Activated naive CD8-positive, alpha-beta T cell treated with anti-CD3 and anti-CD28 coated beads, Interleukin-2, amount 10 ng/mL, durations not matched to agents 7 days and 5 days (primary cell): Measurements from ENCODE around the gene CCDC70. TPM values are rescaled to one million over a fixed set of nuclear protein-coding genes. Genes with fewer than 3 reads are reported as not detected.

ENCODE experiments used
- ATAC-seq: fragments of 150-1000 bp; cut with Tn5 transposase; one replicate; pipeline ENCODE4 v1.10.0; 2021; ENCODE audit warnings: low read depth, moderate library complexity
- POLR2A ChIA-PET: fragments of 350-600 bp; sonication (Branson Sonifier 250); formaldehyde crosslinking; loops from one replicate; lab custom pipeline; 2021; ENCODE audit warnings: antibody characterized with exemption; lab: Charles Lee
- DNase-seq: peaks from one replicate; pipeline ENCODE4 v3.0.0; 2021
- H3K27ac Mint-ChIP-seq: one replicate; pipeline ENCODE4 v1.8.0; 2022; ENCODE audit warnings: mild to moderate bottlenecking, mixed read lengths
- H3K27me3 Mint-ChIP-seq: one replicate; pipeline ENCODE4 v1.8.0; 2022; ENCODE audit warnings: mild to moderate bottlenecking, moderate library complexity, mixed read lengths
- H3K36me3 Mint-ChIP-seq: one replicate; pipeline ENCODE4 v1.8.0; 2021; ENCODE audit warnings: mild to moderate bottlenecking, mixed read lengths
- H3K4me1 Mint-ChIP-seq: one replicate; pipeline ENCODE4 v1.8.0; 2021; ENCODE audit warnings: mixed read lengths
- H3K4me3 Mint-ChIP-seq: one replicate; pipeline ENCODE4 v1.8.0; 2022; ENCODE audit warnings: mild to moderate bottlenecking, moderate library complexity, mixed read lengths
- H3K9me3 Mint-ChIP-seq: one replicate; pipeline ENCODE4 v1.8.0; 2021; ENCODE audit warnings: mixed read lengths
- total RNA-seq, 2 experiments: library from RNA; stranded (reverse); gene quantifications; one replicate each; pipeline ENCODE4 v1.2.3, GENCODE V29; 2021

Gene CCDC70
- total RNA-seq, 2 experiments from 2014 or later = not detected

GRCh38 chr13:51881296-51881695 is 19.5 kb downstream of the CCDC70 start:
- POLR2A ChIA-PET = no interaction called here
- Mint-ChIP-seq H3K36me3 (peaks cover 1% of the 10 kb centered on the region), H3K4me1 (peaks cover 2% of the 10 kb centered on the region), H3K4me3 (no peak overlapping the region), H3K27me3 (peaks cover 15% of the 10 kb centered on the region), H3K9me3 (peaks cover 5% of the 10 kb centered on the region), H3K27ac (no peak overlapping the region)
- no peak for ATAC-seq
- no peak for DNase-seq

GRCh38 chr13:51882570-51883225 is 20.9 kb downstream of the CCDC70 start:
- DNase-seq = no peak
- Mint-ChIP-seq H3K4me1 (peaks cover 2% of the 10 kb centered on the region), H3K9me3 (peaks cover 5% of the 10 kb centered on the region), H3K4me3 (no peak overlapping the region), H3K27ac (no peak overlapping the region), H3K27me3 (peaks cover 12% of the 10 kb centered on the region), H3K36me3 (peaks cover 1% of the 10 kb centered on the region)
- POLR2A ChIA-PET = no interaction called here
- ATAC-seq = no peak

GRCh38 chr13:51883226-51883600 is 21.4 kb downstream of the CCDC70 start:
- Mint-ChIP-seq H3K36me3 (peaks cover 1% of the 10 kb centered on the region), H3K27me3 (peaks cover 9% of the 10 kb centered on the region), H3K27ac (no peak overlapping the region), H3K4me1 (peaks cover 2% of the 10 kb centered on the region), H3K4me3 (no peak overlapping the region), H3K9me3 (peaks cover 5% of the 10 kb centered on the region)
- POLR2A ChIA-PET = interaction anchor here (0.5 kb wide), 1 partner anchor 599 kb away, joined by 4 read pairs; no protein-coding TSS in a partner anchor
- DNase-seq = no peak
- no peak for ATAC-seq

- H3K4me3 Mint-ChIP-seq = no peak overlapping the region
- ATAC-seq (no peak), DNase-seq (no peak)
- peaks cover 5% of the 10 kb centered on the region for H3K9me3 Mint-ChIP-seq
- H3K4me1 Mint-ChIP-seq = no peaks in the 10 kb centered on the region
- H3K36me3 Mint-ChIP-seq = peaks cover 1% of the 10 kb centered on the region
- peaks cover 9% of the 10 kb centered on the region for H3K27me3 Mint-ChIP-seq
- no peak overlapping the region for H3K27ac Mint-ChIP-seq
- POLR2A ChIA-PET = no interaction called here
These were observed 23.9 kb downstream of the CCDC70 start for GRCh38 chr13:51885651-51886050.

DNA sequence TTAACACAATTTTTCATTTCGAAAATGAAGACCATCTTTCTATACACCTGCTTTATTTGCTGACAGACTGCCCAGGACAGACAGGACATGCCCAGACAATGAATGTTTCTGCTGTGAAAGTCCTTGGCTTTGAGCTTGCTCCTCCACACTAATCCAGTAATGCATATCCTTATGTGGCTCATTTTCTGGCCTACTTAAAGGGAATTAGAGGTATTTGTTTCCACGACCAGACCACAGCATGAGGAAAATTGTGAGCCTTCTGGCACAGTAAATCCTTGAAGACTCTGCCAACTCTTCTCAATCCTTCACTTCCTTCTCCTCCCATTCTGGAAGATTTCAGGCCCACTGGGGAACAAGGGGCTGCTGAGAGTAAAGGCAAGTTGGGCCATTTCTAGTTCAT is 25.7 kb downstream of the CCDC70 start:
- ATAC-seq (no peak), DNase-seq (no peak)
- Mint-ChIP-seq H3K36me3 (peaks cover 1% of the 10 kb centered on the region), H3K4me3 (no peak overlapping the region), H3K27me3 (peaks cover 9% of the 10 kb centered on the region), H3K9me3 (peaks cover 4% of the 10 kb centered on the region), H3K27ac (no peak overlapping the region), H3K4me1 (no peaks in the 10 kb centered on the region)
- POLR2A ChIA-PET = interaction anchor here (0.6 kb wide), 1 partner anchor 1776 kb away, joined by 3 read pairs; no protein-coding TSS in a partner anchor

GRCh38 chr13:51892657-51893056 is 30.9 kb downstream of the CCDC70 start:
- Mint-ChIP-seq H3K9me3 (no peaks in the 10 kb centered on the region), H3K36me3 (no peaks in the 10 kb centered on the region), H3K4me1 (peaks cover 5% of the 10 kb centered on the region), H3K27me3 (peaks cover 6% of the 10 kb centered on the region), H3K4me3 (no peak overlapping the region), H3K27ac (no peak overlapping the region)
- DNase-seq = no peak
- no peak for ATAC-seq
- POLR2A ChIA-PET = no interaction called here

DNA sequence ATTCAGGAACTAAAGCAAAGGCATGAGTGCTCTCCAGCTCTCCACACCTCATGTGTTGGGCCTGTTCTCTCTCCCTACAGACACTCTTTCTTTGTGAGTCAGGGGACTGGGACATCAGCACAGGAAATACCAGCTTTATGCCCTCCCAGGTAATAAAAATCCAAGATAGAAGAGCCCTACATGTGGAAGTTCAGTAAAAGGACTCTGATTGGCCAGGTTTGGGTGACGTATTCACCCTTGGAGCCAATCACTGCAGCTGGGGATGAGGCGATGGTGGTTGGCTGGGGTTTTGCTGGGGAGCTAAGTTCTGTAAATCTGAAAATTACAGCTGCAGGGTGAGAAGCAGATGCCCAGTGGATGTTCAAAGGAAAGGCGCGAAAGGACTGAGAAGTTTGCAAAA is 32.5 kb downstream of the CCDC70 start:
- no peaks in the 10 kb centered on the region for H3K9me3 Mint-ChIP-seq
- DNase-seq (no peak), ATAC-seq (no peak)
- H3K36me3 Mint-ChIP-seq = no peaks in the 10 kb centered on the region
- H3K4me1 Mint-ChIP-seq = peaks cover 5% of the 10 kb centered on the region
- H3K27ac Mint-ChIP-seq = no peak overlapping the region
- peaks cover 12% of the 10 kb centered on the region for H3K27me3 Mint-ChIP-seq
- POLR2A ChIA-PET = interaction anchor here (0.6 kb wide), 1 partner anchor 24 kb away, joined by 6 read pairs; no protein-coding TSS in a partner anchor
- H3K4me3 Mint-ChIP-seq = no peak overlapping the region

DNA sequence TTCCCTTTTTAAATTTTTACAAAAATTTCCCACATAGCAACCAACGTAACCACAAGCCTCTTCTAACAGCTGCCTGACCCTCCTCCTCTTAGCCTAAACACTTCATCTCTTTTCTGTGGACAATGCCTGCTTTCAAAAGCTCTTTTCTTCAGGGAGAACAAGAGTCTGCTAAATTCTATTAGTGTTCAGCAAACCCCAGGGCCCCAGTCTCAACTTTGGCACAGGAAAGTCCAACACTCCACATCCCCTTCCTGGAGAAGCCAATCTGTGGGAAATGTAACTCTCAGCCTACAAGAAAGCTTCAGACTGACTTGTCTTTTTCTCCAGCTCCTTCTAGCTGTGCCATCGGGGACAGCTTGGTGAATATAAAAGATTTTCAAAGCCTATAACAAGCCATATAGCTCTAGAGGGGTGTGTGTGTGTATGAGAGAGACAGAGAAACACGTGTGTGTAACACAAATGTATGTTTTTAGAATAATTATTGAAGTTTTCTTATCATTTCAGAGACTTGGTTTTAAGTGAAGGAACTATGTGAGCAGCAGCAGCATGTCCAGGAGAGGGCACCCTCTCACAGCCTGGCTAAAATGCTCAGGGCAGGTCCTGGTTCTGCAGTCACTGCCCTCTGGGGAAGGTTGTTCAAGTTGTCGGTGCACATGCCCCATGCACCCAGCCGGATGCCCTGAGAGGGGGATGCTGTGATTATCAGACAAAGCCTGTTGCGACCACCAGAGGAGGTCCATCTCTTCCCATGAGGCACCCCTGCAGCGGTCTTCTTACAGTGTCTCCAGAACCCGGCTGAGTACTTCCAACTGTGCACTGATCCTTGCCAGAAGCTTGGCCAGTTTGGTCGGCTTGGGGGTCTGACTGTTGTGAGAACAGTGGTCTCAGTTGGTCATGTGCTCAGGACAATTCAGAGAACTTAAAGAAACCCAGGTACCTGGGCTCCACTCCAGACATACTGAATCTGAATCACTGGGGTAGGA is 34.4 kb downstream of the CCDC70 start:
- H3K4me1 Mint-ChIP-seq = peaks cover 5% of the 10 kb centered on the region
- no peaks in the 10 kb centered on the region for H3K36me3 Mint-ChIP-seq
- no peak overlapping the region for H3K27ac Mint-ChIP-seq
- no peak overlapping the region for H3K4me3 Mint-ChIP-seq
- H3K9me3 Mint-ChIP-seq = no peaks in the 10 kb centered on the region
- ATAC-seq (peak; percentile 73), DNase-seq (peak; percentile 43)
- POLR2A ChIA-PET = interaction anchor here (0.7 kb wide), 1 partner anchor 226 kb away, joined by 3 read pairs; no protein-coding TSS in a partner anchor
- peaks cover 21% of the 10 kb centered on the region for H3K27me3 Mint-ChIP-seq

DNA sequence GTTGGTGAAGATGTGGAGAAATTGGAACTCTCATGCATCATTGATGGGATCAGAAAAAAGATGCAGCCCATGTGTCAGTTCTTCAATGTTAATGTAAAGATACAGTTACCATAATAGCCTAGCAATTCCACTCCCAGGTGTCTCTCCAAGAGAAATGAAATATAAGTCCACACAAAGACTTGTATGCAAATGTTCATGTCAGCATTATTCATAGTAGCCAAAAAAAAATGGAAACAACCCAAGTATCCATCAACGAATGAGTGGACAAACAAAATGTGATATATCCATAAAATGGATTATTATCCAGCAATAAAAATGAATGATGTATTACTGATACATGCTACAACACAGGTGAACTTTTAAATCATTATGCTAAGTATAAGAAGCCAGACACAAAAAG is 38.7 kb downstream of the CCDC70 start:
- ATAC-seq (no peak), DNase-seq (no peak)
- no peaks in the 10 kb centered on the region for H3K36me3 Mint-ChIP-seq
- POLR2A ChIA-PET = no interaction called here
- H3K27me3 Mint-ChIP-seq = peaks cover 21% of the 10 kb centered on the region
- H3K4me1 Mint-ChIP-seq = peaks cover 14% of the 10 kb centered on the region
- no peak overlapping the region for H3K4me3 Mint-ChIP-seq
- no peak overlapping the region for H3K27ac Mint-ChIP-seq
- no peaks in the 10 kb centered on the region for H3K9me3 Mint-ChIP-seq

GRCh38 chr13:51902776-51903175 is 41.0 kb downstream of the CCDC70 start:
- H3K27ac Mint-ChIP-seq = no peak overlapping the region
- H3K36me3 Mint-ChIP-seq = no peaks in the 10 kb centered on the region
- peaks cover 18% of the 10 kb centered on the region for H3K27me3 Mint-ChIP-seq
- ATAC-seq = no peak
- DNase-seq = no peak
- POLR2A ChIA-PET = no interaction called here
- no peaks in the 10 kb centered on the region for H3K9me3 Mint-ChIP-seq
- H3K4me3 Mint-ChIP-seq = no peak overlapping the region
- H3K4me1 Mint-ChIP-seq = peaks cover 9% of the 10 kb centered on the region

DNA sequence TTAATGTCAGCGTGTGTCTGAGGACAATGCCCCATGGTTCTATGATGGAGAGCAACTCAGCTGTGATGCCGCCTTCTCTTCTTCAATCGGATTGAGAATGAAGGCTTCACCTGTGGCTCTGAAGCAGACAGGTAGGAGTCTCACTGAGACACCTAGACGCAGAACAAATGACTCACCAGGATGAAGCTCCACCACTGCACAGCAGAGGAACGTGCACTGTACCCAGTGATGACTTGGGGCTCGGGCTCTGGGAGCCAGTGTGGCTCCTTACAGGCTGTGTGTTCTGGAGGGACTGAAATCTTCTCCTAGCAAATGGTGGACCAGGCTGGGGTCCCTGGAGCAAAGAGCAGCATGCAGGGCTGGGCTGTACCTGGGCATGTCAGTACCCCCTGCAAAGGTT is 44.0 kb downstream of the CCDC70 start:
- H3K9me3 Mint-ChIP-seq = no peaks in the 10 kb centered on the region
- DNase-seq = no peak
- H3K27ac Mint-ChIP-seq = no peak overlapping the region
- POLR2A ChIA-PET = no interaction called here
- no peaks in the 10 kb centered on the region for H3K36me3 Mint-ChIP-seq
- ATAC-seq = no peak
- H3K4me1 Mint-ChIP-seq = peaks cover 9% of the 10 kb centered on the region
- H3K4me3 Mint-ChIP-seq = no peak overlapping the region
- H3K27me3 Mint-ChIP-seq = peaks cover 3% of the 10 kb centered on the region

DNA sequence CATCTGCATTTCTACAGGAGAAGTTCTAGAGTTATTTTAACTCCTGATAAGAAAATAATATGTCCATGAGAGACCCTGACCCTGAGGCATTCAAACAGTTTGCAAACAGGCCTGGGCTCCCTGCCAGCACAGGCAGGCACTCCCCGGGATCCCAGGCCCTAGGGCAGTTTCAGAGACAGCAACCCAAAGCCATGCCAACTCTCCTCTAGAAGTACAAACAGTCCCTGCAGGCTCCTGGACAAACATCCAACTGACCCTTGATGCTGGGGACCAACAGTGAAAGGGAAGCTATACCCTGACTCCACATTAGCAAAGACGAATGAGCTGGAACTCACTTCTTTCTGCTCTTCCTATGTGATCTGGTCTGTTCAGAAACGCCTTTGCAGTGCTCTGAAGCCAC is 44.8 kb downstream of the CCDC70 start:
- ATAC-seq (no peak), DNase-seq (no peak)
- Mint-ChIP-seq H3K36me3 (no peaks in the 10 kb centered on the region), H3K4me3 (no peak overlapping the region), H3K27me3 (peaks cover 3% of the 10 kb centered on the region), H3K9me3 (no peaks in the 10 kb centered on the region), H3K27ac (no peak overlapping the region), H3K4me1 (peaks cover 12% of the 10 kb centered on the region)
- POLR2A ChIA-PET = no interaction called here

DNA sequence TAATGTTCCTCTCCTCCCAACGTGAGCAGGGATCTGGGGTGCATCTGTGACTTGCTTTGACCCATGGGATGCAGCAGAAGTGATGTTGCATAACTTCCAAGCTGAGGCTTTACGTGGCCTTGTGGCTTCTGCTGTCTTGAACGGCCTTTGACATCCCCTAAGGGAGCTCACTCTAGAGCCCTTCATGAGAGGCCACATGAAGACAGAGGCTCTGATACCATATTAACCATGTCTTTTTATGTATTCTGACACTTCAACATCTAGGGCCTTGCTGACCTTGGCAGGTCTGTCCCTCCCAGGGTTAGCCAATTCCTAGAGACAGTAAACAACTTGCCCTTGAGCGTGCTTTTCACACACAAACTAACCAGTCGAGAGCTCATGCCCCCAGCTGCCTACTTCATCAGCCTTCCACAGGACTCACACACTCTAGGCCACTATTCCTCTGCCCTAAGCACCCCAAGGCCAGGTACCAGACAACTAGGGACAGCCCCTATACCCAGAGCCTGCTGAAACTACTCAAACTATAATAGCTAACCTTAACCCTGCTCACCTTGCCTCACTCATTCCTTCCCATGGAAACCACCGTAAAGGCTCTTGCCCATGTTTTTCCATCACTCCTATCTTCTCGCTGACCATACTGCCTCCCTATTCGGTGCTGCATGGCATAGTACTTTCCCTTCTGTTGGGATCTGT is 45.4 kb downstream of the CCDC70 start:
- H3K4me1 Mint-ChIP-seq = peaks cover 17% of the 10 kb centered on the region
- POLR2A ChIA-PET = no interaction called here
- H3K36me3 Mint-ChIP-seq = no peaks in the 10 kb centered on the region
- H3K27ac Mint-ChIP-seq = no peak overlapping the region
- no peak for ATAC-seq
- no peak for DNase-seq
- peaks cover under 1% of the 10 kb centered on the region for H3K27me3 Mint-ChIP-seq
- no peaks in the 10 kb centered on the region for H3K9me3 Mint-ChIP-seq
- no peak overlapping the region for H3K4me3 Mint-ChIP-seq
